ENCODE measurements around the gene FTSJ3. TPM values are rescaled to one million over a fixed set of nuclear protein-coding genes. Genes with fewer than 3 reads are reported as not detected.

The FTSJ3 gene
- total and polyA plus RNA-seq, 9 donors = 21.3 to 47.0 (median 34.7) TPM

- Histone ChIP-seq H3K27me3 (no peaks in the 10 kb centered on the region), H3K4me1 (ENCODE audit: insufficient read depth) (no peaks in the 10 kb centered on the region), H3K9me3 (no peaks in the 10 kb centered on the region), H3K36me3 (no peaks in the 10 kb centered on the region), H3K4me3 (no peak overlapping the region), H3K27ac (no peak overlapping the region)
- intact Hi-C loops (cut with DNase I) = no loop called here
- no peak for DNase-seq
- no peak for TF ChIP-seq CTCF (IDR thresholded peaks at IDR 0.05)
- no peak for TF ChIP-seq EP300 (IDR thresholded peaks at IDR 0.05)
- TF ChIP-seq POLR2A (IDR thresholded peaks at IDR 0.05) = no peak
Observed at GRCh38 chr17:63822537-63822936, 4.9 kb downstream of the FTSJ3 start.

GRCh38 chr17:63821804-63822203, 5.7 kb downstream of the FTSJ3 start:
- Histone ChIP-seq H3K9me3 (no peaks in the 10 kb centered on the region), H3K36me3 (no peaks in the 10 kb centered on the region), H3K27ac (no peak overlapping the region), H3K27me3 (no peaks in the 10 kb centered on the region), H3K4me1 (ENCODE audit: insufficient read depth) (no peaks in the 10 kb centered on the region), H3K4me3 (no peak overlapping the region)
- WGBS, 3 donors = 65 to 77% (median 66%) methylated on average over 6 of the region's 6 CpGs
- no peak for DNase-seq
- intact Hi-C loops (cut with DNase I) = no loop called here
- TF ChIP-seq POLR2A (IDR thresholded peaks at IDR 0.05) (no peak), EP300 (IDR thresholded peaks at IDR 0.05) (no peak), CTCF (IDR thresholded peaks at IDR 0.05) (no peak)

- Histone ChIP-seq H3K36me3 (no peaks in the 10 kb centered on the region), H3K9me3 (no peaks in the 10 kb centered on the region), H3K4me3 (no peak overlapping the region), H3K27me3 (no peaks in the 10 kb centered on the region), H3K27ac (no peak overlapping the region), H3K4me1 (ENCODE audit: insufficient read depth) (no peaks in the 10 kb centered on the region)
- TF ChIP-seq CTCF (IDR thresholded peaks at IDR 0.05) = no peak
- no peak for TF ChIP-seq EP300 (IDR thresholded peaks at IDR 0.05)
- TF ChIP-seq POLR2A (IDR thresholded peaks at IDR 0.05) = no peak
- intact Hi-C loops (cut with DNase I) = no loop called here
- no peak for DNase-seq
- WGBS, 3 donors = 67 to 80% (median 69%) methylated on average over 10 of the region's 10 CpGs
Observed at GRCh38 chr17:63820963-63821561, 6.4 kb downstream of the FTSJ3 start.

GRCh38 chr17:63819585-63820537, 7.6 kb downstream of the FTSJ3 start:
- Histone ChIP-seq H3K27me3 (no peaks in the 10 kb centered on the region), H3K4me1 (ENCODE audit: insufficient read depth) (no peaks in the 10 kb centered on the region), H3K4me3 (no peak overlapping the region), H3K36me3 (no peaks in the 10 kb centered on the region), H3K27ac (no peak overlapping the region), H3K9me3 (no peaks in the 10 kb centered on the region)
- TF ChIP-seq CTCF (IDR thresholded peaks at IDR 0.05) (no peak), POLR2A (IDR thresholded peaks at IDR 0.05) (no peak), EP300 (IDR thresholded peaks at IDR 0.05) (no peak)
- DNase-seq = no peak
- intact Hi-C loops (cut with DNase I) = no loop called here
- WGBS, 3 donors = 66 to 68% (median 67%) methylated on average over 21 of the region's 21 CpGs

Measured in ovary (tissue), 9 donors.